NCI-H1048 (cell line): ENCODE measurements around the gene POLR1C.
"Not testable (repeated sequence)": the region's sequence is repeated elsewhere in the genome, so short reads cannot be mapped to it uniquely, and the experiment has no call there.

Source experiments
- DNase-seq: peaks from one replicate; lab custom pipeline; 2025; lab: John Stamatoyannopoulos, UW

POLR1C gene, protein sequence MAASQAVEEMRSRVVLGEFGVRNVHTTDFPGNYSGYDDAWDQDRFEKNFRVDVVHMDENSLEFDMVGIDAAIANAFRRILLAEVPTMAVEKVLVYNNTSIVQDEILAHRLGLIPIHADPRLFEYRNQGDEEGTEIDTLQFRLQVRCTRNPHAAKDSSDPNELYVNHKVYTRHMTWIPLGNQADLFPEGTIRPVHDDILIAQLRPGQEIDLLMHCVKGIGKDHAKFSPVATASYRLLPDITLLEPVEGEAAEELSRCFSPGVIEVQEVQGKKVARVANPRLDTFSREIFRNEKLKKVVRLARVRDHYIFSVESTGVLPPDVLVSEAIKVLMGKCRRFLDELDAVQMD

DNA sequence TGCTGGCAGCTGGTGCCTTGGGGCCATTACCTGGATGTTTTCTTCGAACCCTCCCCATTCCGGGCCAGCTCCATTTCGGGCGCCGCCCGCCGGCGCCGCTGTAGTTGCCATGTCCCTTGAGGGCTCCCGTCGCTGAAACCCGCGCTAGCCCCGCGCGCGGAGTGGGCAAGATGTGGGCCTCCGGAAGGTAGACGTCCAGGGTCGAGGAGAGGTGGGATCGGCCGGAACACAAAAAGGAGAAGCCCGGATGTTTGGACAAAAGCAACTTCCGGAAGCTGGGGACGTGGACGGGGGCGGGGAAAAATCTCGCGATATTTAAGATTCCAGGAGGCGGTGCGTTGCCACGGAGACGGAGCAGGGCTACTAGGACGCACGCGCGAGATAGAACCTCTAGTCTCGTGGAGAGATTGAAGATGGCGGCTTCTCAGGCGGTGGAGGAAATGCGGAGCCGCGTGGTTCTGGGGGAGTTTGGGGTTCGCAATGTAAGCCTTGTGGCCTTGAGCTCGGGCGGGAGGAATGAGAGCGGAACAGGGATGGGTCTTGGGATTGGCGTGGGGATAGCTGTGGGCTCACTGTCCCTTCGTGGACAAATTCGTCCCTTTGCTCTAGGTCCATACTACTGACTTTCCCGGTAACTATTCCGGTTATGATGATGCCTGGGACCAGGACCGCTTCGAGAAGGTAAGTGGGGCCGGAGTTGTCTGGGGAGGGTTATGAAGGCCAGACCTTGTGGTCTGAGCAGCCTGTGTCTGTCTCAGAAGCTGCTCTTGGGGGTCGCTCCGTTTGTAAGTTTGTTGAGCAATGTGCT, at the start of gene POLR1C, which contains the start of gene YIPF3:
Gene POLR1C (plus strand): TSS at position 393 of the 808 bp plus-strand sequence. CDS start 21 bp downstream, at position 414.
Gene YIPF3 (minus strand): TSS at position 230 of the 808 bp plus-strand sequence. CDS start 119 bp downstream, at position 111.
- DNase-seq, result peak; percentile 96

DNA sequence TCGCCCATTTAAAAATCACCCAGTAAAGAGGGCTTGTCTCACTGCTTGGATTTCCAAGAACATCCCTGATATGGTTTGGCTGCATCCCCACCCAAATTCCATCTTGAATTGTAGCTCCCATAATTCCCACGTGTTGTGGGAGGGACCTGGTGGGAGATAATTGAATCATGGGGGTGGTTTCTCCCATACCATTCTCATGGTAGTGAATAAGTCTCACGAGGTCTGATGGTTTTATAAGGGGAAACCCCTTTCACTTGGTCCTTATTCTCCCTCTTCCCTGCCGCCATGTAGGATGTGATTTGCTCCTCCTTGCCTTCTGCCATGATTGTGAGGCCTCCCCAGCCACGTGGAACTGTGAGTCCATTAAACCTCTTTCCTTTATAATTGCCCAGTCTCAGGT, 49.6 kb upstream of the POLR1C start:
- DNase-seq, result not testable (repeated sequence)

- no peak for DNase-seq
Observed at GRCh38 chr6:43467752-43468151, 49.1 kb upstream of the POLR1C start.

GRCh38 chr6:43468240-43468639, 48.6 kb upstream of the POLR1C start:
- DNase-seq, result no peak

- no peak for DNase-seq
Observed at GRCh38 chr6:43468748-43469681, 47.9 kb upstream of the POLR1C start.

- DNase-seq, result no peak
Observed at GRCh38 chr6:43469947-43470346, 46.9 kb upstream of the POLR1C start.

GRCh38 chr6:43471399-43471798, 45.5 kb upstream of the POLR1C start:
- DNase-seq, result no peak

GRCh38 chr6:43472515-43472914, 44.4 kb upstream of the POLR1C start:
- DNase-seq, result no peak

- DNase-seq, result no peak
Observed at GRCh38 chr6:43475516-43475915, 41.4 kb upstream of the POLR1C start.

DNA sequence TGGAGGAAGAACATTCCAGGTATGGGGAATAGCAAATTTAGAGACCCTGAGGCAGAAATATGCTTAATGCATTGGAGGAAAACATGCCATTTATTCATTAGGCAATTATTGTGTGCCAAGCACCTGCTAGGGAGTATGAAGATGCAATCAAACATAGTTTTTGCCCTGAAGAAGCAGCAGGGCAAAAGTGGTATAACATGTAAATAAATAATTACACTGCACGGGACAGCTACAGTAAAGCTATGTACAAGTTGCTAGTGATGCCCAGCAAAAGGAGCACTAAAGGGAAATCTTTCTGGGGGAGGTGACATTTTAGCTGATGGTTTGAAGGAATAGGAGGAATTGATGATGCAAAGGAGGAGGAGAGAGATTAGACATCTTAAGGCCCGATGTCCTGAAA, 40.1 kb upstream of the POLR1C start:
- no peak for DNase-seq

- DNase-seq, result peak; percentile 86
Observed at GRCh38 chr6:43477235-43478007, 39.5 kb upstream of the POLR1C start, which contains the start of gene TJAP1. TSS of gene TJAP1 (plus strand) at chr6:43477570. CDS start at chr6:43499002, 21,432 bp downstream.

- no peak for DNase-seq
Observed at GRCh38 chr6:43478008-43478372, 38.9 kb upstream of the POLR1C start.

DNA sequence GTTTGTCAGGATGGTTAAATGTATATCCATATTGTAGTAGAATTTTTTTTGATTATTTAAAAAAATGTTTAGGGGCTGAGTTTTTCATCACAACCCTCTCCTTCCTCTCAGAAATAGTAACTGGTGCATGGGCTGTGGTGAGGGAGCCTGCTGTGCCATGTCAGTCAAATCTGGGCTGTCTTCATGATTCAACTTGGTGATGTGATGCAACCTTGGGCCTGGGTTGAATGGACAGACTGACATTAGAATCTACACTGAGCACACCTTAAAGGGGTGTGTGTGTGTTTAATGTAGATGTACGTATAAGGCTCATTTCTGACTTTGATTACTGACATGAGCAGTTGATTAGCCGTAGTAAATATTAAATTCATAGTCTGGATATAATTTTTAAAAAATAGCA, 35.8 kb upstream of the POLR1C start:
- no peak for DNase-seq

GRCh38 chr6:43481591-43482236, 35.2 kb upstream of the POLR1C start:
- DNase-seq, result no peak

- DNase-seq, result no peak
Observed at GRCh38 chr6:43488667-43489276, 28.1 kb upstream of the POLR1C start.

GRCh38 chr6:43489277-43490072, 27.4 kb upstream of the POLR1C start:
- no peak for DNase-seq

- DNase-seq, result no peak
Observed at GRCh38 chr6:43490523-43490939, 26.4 kb upstream of the POLR1C start.

GRCh38 chr6:43491750-43492661, 24.9 kb upstream of the POLR1C start:
- no peak for DNase-seq
